ENCODE measurements around the gene MAPK12. TPM values are rescaled to one million over a fixed set of nuclear protein-coding genes. Genes with fewer than 3 reads are reported as not detected.

MAPK12 gene
- total and polyA plus RNA-seq, 7 donors: 57.4 to 178 (median 131) TPM

- ATAC-seq (peak in 2 of 4 donors; percentile 5), DNase-seq (no peak)
Observed at GRCh38 chr22:50219800-50220602, 41.5 kb downstream of the MAPK12 start.

DNA sequence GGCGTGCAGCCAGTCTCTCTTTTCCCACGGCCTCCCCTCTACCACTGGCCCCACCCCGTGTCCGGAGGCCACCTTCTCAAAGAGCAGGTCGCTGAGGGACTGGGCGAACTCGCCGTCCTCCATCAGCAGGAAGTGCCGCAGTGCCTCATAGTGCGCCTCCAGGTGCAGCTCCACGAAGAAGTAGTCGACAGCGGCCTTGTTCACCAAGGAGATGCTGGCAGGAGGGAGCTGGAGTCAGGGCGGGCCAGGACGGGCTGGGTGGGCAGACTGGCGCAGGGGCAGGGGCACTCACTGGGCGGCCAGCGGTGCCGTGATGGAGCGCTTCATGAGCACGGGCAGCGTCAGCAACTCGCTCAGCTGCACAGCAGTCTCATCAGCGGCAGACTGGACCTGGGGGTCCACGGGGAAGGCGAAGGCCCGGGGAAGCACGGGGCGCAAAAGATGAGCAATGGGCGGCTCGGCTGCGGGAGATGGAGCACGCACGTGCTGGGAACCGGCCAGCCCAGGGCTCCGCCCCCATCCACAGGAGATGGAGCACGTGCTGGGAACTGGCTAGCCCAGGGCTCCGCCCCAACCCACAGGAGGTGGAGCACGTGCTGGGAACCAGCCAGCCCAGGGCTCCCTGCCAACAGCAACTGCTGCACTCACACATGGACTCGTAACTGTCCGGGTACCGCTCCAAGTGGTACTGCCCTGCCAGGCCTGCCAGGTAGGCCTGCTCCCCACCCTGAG is 42.3 kb downstream of the MAPK12 start:
- no peaks in the 10 kb centered on the region for H3K27me3 ChIP-seq (ENCODE audit: insufficient read depth in 3 of 3, low read length in 2 of 3)
- intact Hi-C loops (cut with DNase I): no loop called here
- no peak for TF ChIP-seq CTCF (IDR thresholded peaks at IDR 0.05)
- ATAC-seq: peak; percentile 61 to 81 (median 65)
- 70 to 77% (median 73%) methylated on average over 40 to 42 of the region's 42 CpGs for WGBS, 3 donors
- no peak overlapping the region for H3K4me3 ChIP-seq
- no peaks in the 10 kb centered on the region for H3K4me1 ChIP-seq
- H3K27ac ChIP-seq: no peak overlapping the region
- H3K9me3 ChIP-seq: no peaks in the 10 kb centered on the region
- peak; percentile 84 to 94 for DNase-seq
- peaks cover 21 to 92% of the 10 kb centered on the region in 2 donors for H3K36me3 ChIP-seq (ENCODE audit: insufficient read depth in 1 of 2, low read depth in 1 of 2)

More at GRCh38 chr22:50219800-50220602, 41.5 kb downstream of the MAPK12 start:
- Histone ChIP-seq H3K27me3 (ENCODE audit: insufficient read depth in 3 of 3, low read length in 2 of 3) (no peaks in the 10 kb centered on the region), H3K4me1 (no peaks in the 10 kb centered on the region), H3K4me3 (no peak overlapping the region), H3K36me3 (ENCODE audit: insufficient read depth in 1 of 2, low read depth in 1 of 2) (peaks cover 21 to 92% of the 10 kb centered on the region in 2 donors), H3K27ac (no peak overlapping the region), H3K9me3 (no peaks in the 10 kb centered on the region)
- 82 to 89% (median 83%) methylated on average over 23 to 25 of the region's 25 CpGs for WGBS, 3 donors
- TF ChIP-seq CTCF (IDR thresholded peaks at IDR 0.05): no peak
- intact Hi-C loops (cut with DNase I): no loop called here

- no peaks in the 10 kb centered on the region for H3K27me3 ChIP-seq (ENCODE audit: insufficient read depth in 3 of 3, low read length in 2 of 3)
- H3K4me1 ChIP-seq: no peaks in the 10 kb centered on the region
- no peak overlapping the region for H3K4me3 ChIP-seq
- H3K27ac ChIP-seq: no peak overlapping the region
- H3K36me3 ChIP-seq (ENCODE audit: insufficient read depth in 1 of 2, low read depth in 1 of 2): peaks cover 16 to 92% of the 10 kb centered on the region in 2 donors
- no peaks in the 10 kb centered on the region for H3K9me3 ChIP-seq
- intact Hi-C loops (cut with DNase I): no loop called here
- TF ChIP-seq CTCF (IDR thresholded peaks at IDR 0.05): no peak
- DNase-seq (peak in 1 of 2 donors; percentile 63), ATAC-seq (peak in 3 of 4 donors; percentile 3 to 6 (median 5))
- WGBS, 3 donors: 76 to 81% (median 79%) methylated on average over 42 to 43 of the region's 43 CpGs
Observed at GRCh38 chr22:50218153-50218995, 43.1 kb downstream of the MAPK12 start.

DNA sequence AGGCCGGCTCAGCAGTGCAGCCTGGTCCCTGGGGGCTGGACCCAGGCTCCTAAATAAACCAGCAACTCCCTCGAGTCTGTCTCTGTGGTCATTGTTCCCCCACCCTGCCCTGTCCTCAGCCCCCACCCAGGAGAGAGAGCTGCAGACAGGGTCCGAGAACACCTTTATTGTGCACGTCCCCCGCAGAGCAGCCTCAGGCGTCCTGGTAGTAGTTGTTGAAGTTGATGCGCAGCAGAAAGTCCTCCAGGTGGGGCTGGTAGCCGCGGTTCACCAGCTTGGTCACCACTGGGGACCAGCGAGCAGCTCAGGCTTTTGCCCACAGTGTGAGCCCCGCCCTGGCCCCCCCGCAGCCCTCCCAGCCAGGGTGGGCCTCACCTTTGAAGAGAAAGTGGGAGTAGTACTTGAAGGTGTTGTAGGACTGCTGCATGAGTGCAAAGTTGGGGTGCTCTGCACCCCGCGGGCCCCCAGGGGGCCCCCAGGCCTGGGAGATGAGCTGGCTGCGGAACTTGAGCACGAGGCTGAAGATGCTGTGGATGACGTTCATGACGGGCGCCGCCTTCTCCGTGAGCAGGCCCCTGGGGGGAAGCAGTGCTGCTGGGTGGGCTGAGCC is 43.8 kb downstream of the MAPK12 start:
- H3K27me3 ChIP-seq (ENCODE audit: insufficient read depth in 3 of 3, low read length in 2 of 3): no peaks in the 10 kb centered on the region
- WGBS, 3 donors: 81 to 87% (median 87%) methylated on average over 21 of the region's 21 CpGs
- H3K4me3 ChIP-seq: no peak overlapping the region
- H3K36me3 ChIP-seq (ENCODE audit: insufficient read depth in 1 of 2, low read depth in 1 of 2): peaks cover 16 to 92% of the 10 kb centered on the region in 2 donors
- intact Hi-C loops (cut with DNase I): no loop called here
- no peak for TF ChIP-seq CTCF (IDR thresholded peaks at IDR 0.05)
- H3K9me3 ChIP-seq: no peaks in the 10 kb centered on the region
- no peak overlapping the region for H3K27ac ChIP-seq
- ATAC-seq (no peak), DNase-seq (peak in 1 of 2 donors; percentile 53)
- no peaks in the 10 kb centered on the region for H3K4me1 ChIP-seq

All from psoas muscle (tissue), 8 donors.